Naive thymus-derived CD8-positive, alpha-beta T cell (primary cell): ENCODE data around the gene MDM1. TPM values are rescaled to one million over a fixed set of nuclear protein-coding genes. Genes with fewer than 3 reads are reported as not detected.

ENCODE experiments used
- ATAC-seq, 2 donors: fragments of 150-1000 bp; cut with Tn5 transposase in 1 of 2; sonication (Bioruptor Pico), chemical (Tn5 transposase) in 1 of 2; 1 replicate in 1 of 2; 2 replicates in 1 of 2; pipeline ENCODE4 v1.10.0; 2021; ENCODE audit warnings: mild to moderate bottlenecking in 2 of 2, moderate library complexity in 2 of 2
- POLR2A ChIA-PET: fragments of 350-600 bp; sonication (Branson Sonifier 250); formaldehyde crosslinking; loops from one replicate; lab custom pipeline; 2021; ENCODE audit warnings: antibody characterized with exemption; lab: Charles Lee
- DNase-seq, 10 donors: peaks; one replicate each; pipeline versions ENCODE4 v3.0.0 to v3.0.0-alpha.2; 2020 to 2022
- H3K27ac Mint-ChIP-seq, 10 donors: one replicate each; pipeline ENCODE4 v1.8.0; 2020 to 2022; ENCODE audit warnings: mild to moderate bottlenecking in 10 of 10, mixed read lengths in 10 of 10, moderate library complexity in 4 of 10, inconsistent platforms in 1 of 10
- H3K27me3 Mint-ChIP-seq, 5 donors: one replicate each; pipeline ENCODE4 v1.8.0; 2021 to 2022; ENCODE audit warnings: mixed read lengths in 5 of 5
- H3K36me3 Mint-ChIP-seq, 3 donors: one replicate each; pipeline ENCODE4 v1.8.0; 2020 to 2022; ENCODE audit warnings: mixed read lengths in 3 of 3, mild to moderate bottlenecking in 2 of 3, inconsistent platforms in 1 of 3
- H3K4me1 Mint-ChIP-seq, 4 donors: one replicate each; pipeline ENCODE4 v1.8.0; 2021 to 2022; ENCODE audit warnings: mixed read lengths in 4 of 4
- H3K4me3 Mint-ChIP-seq, 10 donors: one replicate each; pipeline ENCODE4 v1.8.0; 2020 to 2022; ENCODE audit warnings: mild to moderate bottlenecking in 10 of 10, mixed read lengths in 10 of 10, moderate library complexity in 6 of 10, inconsistent platforms in 1 of 10
- H3K9me3 Mint-ChIP-seq, 9 donors: one replicate each; pipeline ENCODE4 v1.8.0; 2020 to 2022; ENCODE audit warnings: mixed read lengths in 9 of 9, mild to moderate bottlenecking in 3 of 9, inconsistent platforms in 1 of 9, moderate library complexity in 1 of 9
- polyA plus RNA-seq, 3 donors: library from polyadenylated mRNA; unstranded; fragments of 300-500 nt; fragmentation: Illumina TruSeq; gene quantifications; one replicate each; pipeline ENCODE4 v1.2.3, GENCODE V29; 2021
- total RNA-seq, 8 experiments: library from RNA in 2 of 8; stranded (reverse) in 2 of 8; gene quantifications; one replicate each; pipeline ENCODE4 v1.2.3 and lab custom pipeline; 2021 to 2026

The MDM1 gene
- total and polyA plus RNA-seq, 5 experiments from 2014 or later, result 16.2 to 34.6 (median 20.8) TPM

GRCh38 chr12:68368327-68368726 lies 36.2 kb upstream of the MDM1 start:
- H3K4me3 Mint-ChIP-seq, result no peak overlapping the region
- peak overlapping the region in 4 of 10 donors; percentile 16 to 95 (median 70) for H3K27ac Mint-ChIP-seq
- POLR2A ChIA-PET, result no interaction called here
- no peaks in the 10 kb centered on the region for H3K9me3 Mint-ChIP-seq
- peaks cover 34 to 87% (median 77%) of the 10 kb centered on the region in 4 donors for H3K4me1 Mint-ChIP-seq
- H3K36me3 Mint-ChIP-seq, result no peaks in the 10 kb centered on the region
- ATAC-seq, result no peak
- DNase-seq, result no peak
- no peaks in the 10 kb centered on the region for H3K27me3 Mint-ChIP-seq

- no peak for ATAC-seq
- POLR2A ChIA-PET, result no interaction called here
- Mint-ChIP-seq H3K27me3 (no peaks in the 10 kb centered on the region), H3K9me3 (no peaks in the 10 kb centered on the region), H3K27ac (peak overlapping the region in 9 of 10 donors; percentile 42 to 95 (median 79)), H3K4me3 (peak overlapping the region in 1 of 10 donors; percentile 1), H3K4me1 (peaks cover 35 to 87% (median 77%) of the 10 kb centered on the region in 4 donors), H3K36me3 (no peaks in the 10 kb centered on the region)
- DNase-seq, result peak in 3 of 10 donors; percentile 22 to 26 (median 24)
Observed at GRCh38 chr12:68367903-68368302, 35.7 kb upstream of the MDM1 start.

GRCh38 chr12:68367116-68367515 lies 35.0 kb upstream of the MDM1 start:
- no peak for ATAC-seq
- no peaks in the 10 kb centered on the region for H3K9me3 Mint-ChIP-seq
- peak overlapping the region; percentile 10 to 95 (median 84) for H3K27ac Mint-ChIP-seq
- H3K4me3 Mint-ChIP-seq, result peak overlapping the region in 3 of 10 donors; percentile 47 to 72 (median 67)
- H3K36me3 Mint-ChIP-seq, result no peaks in the 10 kb centered on the region
- peaks cover 35 to 89% (median 78%) of the 10 kb centered on the region in 4 donors for H3K4me1 Mint-ChIP-seq
- POLR2A ChIA-PET, result interaction anchor here (3.8 kb wide), 1 partner anchor 244 kb away, joined by 34 read pairs; the partner anchor contains the start of gene RAP1B
- no peak for DNase-seq
- no peaks in the 10 kb centered on the region for H3K27me3 Mint-ChIP-seq

- peak overlapping the region; percentile 71 to 88 (median 84) for H3K4me3 Mint-ChIP-seq
- peaks cover 32 to 79% (median 68%) of the 10 kb centered on the region in 4 donors for H3K4me1 Mint-ChIP-seq
- POLR2A ChIA-PET, result interaction anchor here (0.7 to 3.8 kb wide), 26 partner anchors 8 to 443 kb away, joined by 3 to 34 read pairs (median 4); partner anchors contain the start of genes MDM1, MDM2 and RAP1B
- DNase-seq (peak; percentile 57 to 92 (median 80)), ATAC-seq (peak; percentile 91)
- no peaks in the 10 kb centered on the region for H3K27me3 Mint-ChIP-seq
- H3K36me3 Mint-ChIP-seq, result no peaks in the 10 kb centered on the region
- H3K27ac Mint-ChIP-seq, result peak overlapping the region; percentile 91 to 99 (median 97)
- no peaks in the 10 kb centered on the region for H3K9me3 Mint-ChIP-seq
Observed at GRCh38 chr12:68364893-68365725, 32.9 kb upstream of the MDM1 start.

- Mint-ChIP-seq H3K9me3 (no peaks in the 10 kb centered on the region), H3K36me3 (no peaks in the 10 kb centered on the region), H3K27ac (peak overlapping the region; percentile 91 to 99 (median 97)), H3K4me1 (peaks cover 34 to 75% (median 68%) of the 10 kb centered on the region in 4 donors), H3K4me3 (peak overlapping the region; percentile 71 to 88 (median 84)), H3K27me3 (no peaks in the 10 kb centered on the region)
- ATAC-seq, result no peak
- no peak for DNase-seq
- POLR2A ChIA-PET, result interaction anchor here (1.0 to 3.8 kb wide), 7 partner anchors 9 to 252 kb away, joined by 3 to 34 read pairs (median 5); partner anchors contain the start of gene RAP1B
Observed at GRCh38 chr12:68364328-68364727, 32.2 kb upstream of the MDM1 start.

- DNase-seq (no peak), ATAC-seq (no peak)
- no peak overlapping the region for H3K4me3 Mint-ChIP-seq
- POLR2A ChIA-PET, result interaction anchor here (0.7 to 1.4 kb wide), 2 partner anchors 249 to 323 kb away, joined by 3 read pairs; partner anchors contain the start of gene RAP1B
- no peaks in the 10 kb centered on the region for H3K36me3 Mint-ChIP-seq
- H3K9me3 Mint-ChIP-seq, result no peaks in the 10 kb centered on the region
- H3K27me3 Mint-ChIP-seq, result no peaks in the 10 kb centered on the region
- peak overlapping the region in 4 of 10 donors; percentile 13 to 52 (median 32) for H3K27ac Mint-ChIP-seq
- peaks cover 33 to 67% (median 59%) of the 10 kb centered on the region in 4 donors for H3K4me1 Mint-ChIP-seq
Observed at GRCh38 chr12:68361953-68362352, 29.8 kb upstream of the MDM1 start.

GRCh38 chr12:68359674-68360073 lies 27.5 kb upstream of the MDM1 start:
- Mint-ChIP-seq H3K9me3 (no peaks in the 10 kb centered on the region), H3K4me1 (peaks cover 25 to 48% (median 40%) of the 10 kb centered on the region in 4 donors), H3K4me3 (no peak overlapping the region), H3K36me3 (no peaks in the 10 kb centered on the region), H3K27me3 (no peaks in the 10 kb centered on the region), H3K27ac (peak overlapping the region in 1 of 10 donors; percentile 59)
- ATAC-seq, result no peak
- no peak for DNase-seq
- POLR2A ChIA-PET, result interaction anchor here (1.0 to 3.7 kb wide), 3 partner anchors 26 to 251 kb away, joined by 3 to 28 read pairs (median 8); partner anchors contain the start of gene RAP1B

- Mint-ChIP-seq H3K27me3 (no peaks in the 10 kb centered on the region), H3K9me3 (no peaks in the 10 kb centered on the region), H3K4me1 (peaks cover 22 to 39% (median 31%) of the 10 kb centered on the region in 4 donors), H3K4me3 (peak overlapping the region in 2 of 10 donors; percentile 6 to 12), H3K27ac (peak overlapping the region in 6 of 10 donors; percentile 2 to 59 (median 31)), H3K36me3 (no peaks in the 10 kb centered on the region)
- POLR2A ChIA-PET, result interaction anchor here (0.6 to 3.7 kb wide), 8 partner anchors 25 to 376 kb away, joined by 3 to 28 read pairs (median 4); partner anchors contain the start of gene RAP1B
- ATAC-seq (peak; percentile 90 to 94), DNase-seq (peak; percentile 15 to 83 (median 70))
Observed at GRCh38 chr12:68358532-68359485, 26.6 kb upstream of the MDM1 start.

GRCh38 chr12:68356986-68357385 lies 24.8 kb upstream of the MDM1 start:
- ATAC-seq (no peak), DNase-seq (no peak)
- Mint-ChIP-seq H3K4me1 (peaks cover 9 to 24% (median 15%) of the 10 kb centered on the region in 4 donors), H3K9me3 (no peaks in the 10 kb centered on the region), H3K36me3 (no peaks in the 10 kb centered on the region), H3K27ac (no peak overlapping the region), H3K27me3 (no peaks in the 10 kb centered on the region), H3K4me3 (no peak overlapping the region)
- POLR2A ChIA-PET, result interaction anchor here (0.5 to 0.6 kb wide), 2 partner anchors 25 to 105 kb away, joined by 3 read pairs; no protein-coding TSS in a partner anchor

- Mint-ChIP-seq H3K4me3 (no peak overlapping the region), H3K9me3 (no peaks in the 10 kb centered on the region), H3K4me1 (peaks cover 8 to 21% (median 13%) of the 10 kb centered on the region in 4 donors), H3K27me3 (no peaks in the 10 kb centered on the region), H3K27ac (no peak overlapping the region), H3K36me3 (no peaks in the 10 kb centered on the region)
- POLR2A ChIA-PET, result interaction anchor here (0.5 to 1.4 kb wide), 3 partner anchors 51 to 254 kb away, joined by 3 to 5 read pairs (median 3); partner anchors contain the start of gene RAP1B
- ATAC-seq, result no peak
- no peak for DNase-seq
Observed at GRCh38 chr12:68356060-68356695, 24.0 kb upstream of the MDM1 start.

GRCh38 chr12:68354977-68355541 lies 22.9 kb upstream of the MDM1 start:
- H3K36me3 Mint-ChIP-seq, result no peaks in the 10 kb centered on the region
- H3K4me1 Mint-ChIP-seq, result peaks cover 8 to 17% (median 13%) of the 10 kb centered on the region in 4 donors
- no peaks in the 10 kb centered on the region for H3K9me3 Mint-ChIP-seq
- DNase-seq (no peak), ATAC-seq (no peak)
- no peak overlapping the region for H3K4me3 Mint-ChIP-seq
- no peaks in the 10 kb centered on the region for H3K27me3 Mint-ChIP-seq
- no peak overlapping the region for H3K27ac Mint-ChIP-seq
- POLR2A ChIA-PET, result interaction anchor here (1.4 kb wide), 1 partner anchor 255 kb away, joined by 5 read pairs; the partner anchor contains the start of gene RAP1B
